GM18873 (cell line): ENCODE data around the gene UNKL.

Source experiments
- ATAC-seq: cut with Tn5 transposase; IDR thresholded peaks from one replicate; pipeline ENCODE4 v1.9.1; 2021; ENCODE audit warnings: mild to moderate bottlenecking, moderate library complexity, moderate number of reproducible peaks; ENCODE audit not compliant: unreplicated experiment, low FRiP score

Gene UNKL

GRCh38 chr16:1432388-1433262 is 18.1 kb upstream of the UNKL start:
- no peak for ATAC-seq

GRCh38 chr16:1431497-1432270 is 17.2 kb upstream of the UNKL start:
- ATAC-seq = no peak

DNA sequence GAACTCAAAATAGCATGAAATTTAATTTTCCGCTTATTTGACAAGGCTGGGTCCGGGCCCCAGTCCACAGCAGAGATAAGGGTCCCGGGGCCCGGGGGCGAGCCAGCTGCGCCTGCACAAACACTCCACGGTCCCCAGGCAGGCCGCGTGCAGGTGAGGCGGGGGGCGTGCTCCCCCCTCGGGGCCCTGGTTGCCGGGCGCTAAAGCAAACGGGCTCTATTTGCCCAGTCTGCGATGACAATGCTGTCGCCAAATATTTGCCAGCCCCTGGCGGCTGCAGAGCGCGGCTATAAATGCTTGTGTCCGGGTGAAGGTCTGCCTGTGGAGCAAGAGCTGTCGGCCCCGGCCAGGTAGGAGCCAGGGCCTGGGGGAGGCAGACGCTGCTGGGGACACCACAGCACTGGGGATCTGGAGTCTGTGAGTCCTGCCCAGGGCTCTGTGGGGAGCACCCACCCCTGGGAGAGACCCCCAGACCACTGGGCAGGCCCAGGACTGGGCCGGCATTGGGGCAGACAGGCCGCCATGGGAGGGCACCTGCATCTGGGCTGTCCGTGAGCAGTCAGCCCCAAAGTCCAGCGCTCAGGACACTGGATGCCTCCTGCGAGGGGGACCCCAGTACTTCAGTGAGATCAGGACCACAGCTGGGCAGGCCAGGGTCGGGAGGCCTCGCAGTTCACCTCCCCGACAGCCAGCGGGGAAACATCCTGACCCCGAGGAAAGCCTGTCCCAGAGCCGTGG is 16.4 kb upstream of the UNKL start, which contains the start of gene PERCC1:
PERCC1 (plus strand) TSS at position 320 of the 738 bp plus-strand sequence. CDS start 1,516 bp downstream, outside the sequence.
- no peak for ATAC-seq

DNA sequence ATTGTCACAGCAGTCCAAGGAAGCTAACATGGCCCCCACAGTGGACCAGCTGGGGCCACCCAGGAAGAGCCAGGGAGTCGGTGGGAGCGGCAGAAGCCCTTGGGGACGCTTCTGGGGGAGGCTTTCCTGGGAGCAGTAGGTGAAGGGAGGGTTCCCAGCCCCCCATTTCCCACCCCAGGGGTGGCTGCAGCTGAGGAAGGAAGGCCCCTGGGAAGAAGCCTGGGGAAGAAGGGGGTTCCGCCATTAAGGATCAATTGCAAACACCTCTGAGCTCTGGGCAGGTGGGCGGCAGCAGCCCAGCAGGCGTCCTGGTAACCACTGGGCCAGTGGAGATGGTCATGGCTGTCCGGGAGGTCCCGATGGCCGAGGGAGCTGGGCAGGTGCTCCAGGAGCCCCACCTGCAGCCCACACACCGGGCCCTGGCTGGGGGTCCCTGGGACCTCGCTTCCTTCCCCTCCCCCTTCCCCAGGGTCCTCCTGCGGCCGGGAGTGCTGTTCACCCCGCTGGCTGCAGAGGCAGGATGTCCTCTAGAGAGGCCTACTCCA is 15.8 kb upstream of the UNKL start:
- ATAC-seq = no peak

GRCh38 chr16:1429631-1430030 is 15.1 kb upstream of the UNKL start:
- no peak for ATAC-seq

DNA sequence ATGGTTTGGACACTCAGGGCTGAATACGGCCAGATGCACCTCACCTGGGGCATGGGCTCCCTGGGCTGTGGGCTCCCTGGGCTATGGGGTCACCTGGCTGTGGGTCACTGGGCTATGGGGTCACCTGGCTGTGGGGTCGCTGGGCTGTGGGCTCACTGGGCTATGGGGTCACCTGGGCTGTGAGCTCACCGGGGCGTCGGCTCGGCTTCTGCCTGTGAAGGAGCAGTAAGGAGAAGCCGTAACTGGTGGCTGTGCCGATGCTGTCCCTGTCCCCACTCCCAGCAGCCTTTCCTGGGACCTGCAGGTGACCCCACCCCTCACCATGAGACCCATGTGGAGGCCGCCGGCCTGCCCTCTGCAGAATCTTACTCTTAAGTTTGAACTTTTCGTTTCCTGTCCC is 14.5 kb upstream of the UNKL start:
- no peak for ATAC-seq

- no peak for ATAC-seq
These were observed 14.0 kb upstream of the UNKL start for GRCh38 chr16:1428511-1428910.

- ATAC-seq = no peak
These were observed 13.3 kb upstream of the UNKL start for GRCh38 chr16:1427473-1428461.

DNA sequence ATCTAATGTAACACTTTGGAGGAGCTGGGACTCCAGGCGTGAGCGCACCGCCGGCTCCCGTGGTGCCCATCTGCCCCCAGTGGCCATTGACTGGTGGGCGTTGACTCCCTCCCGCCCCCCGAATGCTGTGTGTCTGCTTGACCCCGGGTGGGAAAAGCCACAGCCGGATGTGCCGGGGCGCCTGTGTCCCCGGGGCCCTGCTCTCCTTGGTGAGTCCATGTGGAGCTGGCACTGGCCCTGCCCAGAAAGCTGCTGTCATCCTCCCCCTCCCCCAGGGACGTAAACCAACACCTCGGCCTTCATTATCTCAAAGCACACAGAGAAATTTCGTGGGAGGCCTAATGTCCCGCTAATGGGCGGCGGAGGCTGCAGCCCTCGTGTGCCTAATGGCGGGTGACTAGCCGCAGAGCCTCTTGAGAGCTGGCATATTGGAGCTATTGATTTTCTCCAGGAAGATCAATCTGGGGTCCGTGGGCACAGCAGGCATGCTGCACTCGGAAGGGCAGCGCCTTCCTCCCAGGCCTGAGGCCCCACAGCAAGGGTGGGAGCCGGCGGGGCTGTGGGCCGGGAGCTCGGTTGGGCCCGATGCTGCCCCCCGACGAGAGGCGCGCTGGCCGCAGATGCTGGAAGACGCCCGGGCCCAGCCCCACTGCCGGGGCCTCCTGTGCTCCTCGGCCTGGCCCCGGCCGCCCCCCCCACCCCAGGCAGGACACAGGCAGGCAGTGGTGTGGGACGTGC is 12.4 kb upstream of the UNKL start:
- no peak for ATAC-seq

DNA sequence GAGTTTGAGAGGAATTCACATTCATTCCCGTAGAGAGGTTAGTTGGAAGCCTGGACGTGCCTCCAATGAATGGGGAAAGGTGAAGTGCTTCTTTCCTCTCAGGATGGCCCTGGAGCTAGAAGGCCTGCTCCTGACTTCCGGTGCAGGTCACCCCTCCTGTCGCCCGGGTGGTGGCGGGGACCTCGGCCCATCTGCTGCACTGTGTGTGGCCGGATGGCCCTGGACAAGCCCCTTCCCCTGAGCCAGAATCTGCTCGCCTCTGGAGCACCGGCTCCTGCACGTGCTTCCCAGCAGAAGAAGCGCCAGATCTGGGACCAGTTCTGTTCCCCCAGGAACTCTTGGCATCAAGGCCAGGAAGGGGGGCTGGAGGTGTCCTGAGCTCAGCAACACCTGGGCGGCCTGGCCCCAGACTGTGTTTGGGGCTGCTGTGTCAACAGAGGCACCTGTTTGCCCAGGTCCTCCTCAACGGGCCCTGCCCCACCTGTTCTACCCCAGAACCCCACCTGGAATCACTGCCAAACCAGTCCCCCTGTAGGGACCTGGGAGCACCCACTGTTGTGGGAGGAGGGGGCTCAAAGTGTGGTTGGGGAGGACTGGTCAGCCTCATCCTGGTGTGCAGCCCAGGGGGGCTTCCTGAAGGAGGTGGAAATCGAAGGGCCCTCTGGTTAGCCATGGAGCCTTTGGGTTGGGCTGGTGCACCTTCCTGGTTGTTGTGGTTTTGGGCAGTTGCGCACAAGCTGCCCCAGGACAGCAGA is 11.3 kb upstream of the UNKL start:
- no peak for ATAC-seq

DNA sequence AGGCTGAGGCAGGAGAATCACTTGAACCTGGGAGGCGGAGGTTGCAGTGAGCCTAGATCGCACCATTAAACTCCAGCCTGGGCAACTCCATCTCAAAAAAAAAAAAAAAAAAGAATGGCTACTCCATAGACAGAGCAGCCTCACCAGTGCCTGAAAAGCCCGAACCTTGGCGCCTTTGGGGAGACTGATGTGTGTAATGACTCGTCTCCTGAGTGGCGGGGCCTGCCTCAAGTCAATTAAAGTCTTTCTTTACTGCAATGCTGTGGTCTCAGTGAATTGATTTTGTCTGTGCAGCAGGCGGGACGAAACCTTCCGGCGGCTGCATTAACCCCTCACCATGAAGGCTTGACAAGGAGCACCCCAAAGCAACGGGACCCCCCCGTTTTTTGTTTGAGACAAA is 9.5 kb upstream of the UNKL start:
- ATAC-seq = no peak

GRCh38 chr16:1422076-1422475 is 7.6 kb upstream of the UNKL start:
- no peak for ATAC-seq

GRCh38 chr16:1420111-1420539 is 5.6 kb upstream of the UNKL start:
- ATAC-seq = peak; percentile 1

- no peak for ATAC-seq
These were observed 2.0 kb upstream of the UNKL start for GRCh38 chr16:1416521-1416941.

- ATAC-seq = no peak
These were observed 596 bp downstream of the UNKL start for GRCh38 chr16:1413684-1414531.

DNA sequence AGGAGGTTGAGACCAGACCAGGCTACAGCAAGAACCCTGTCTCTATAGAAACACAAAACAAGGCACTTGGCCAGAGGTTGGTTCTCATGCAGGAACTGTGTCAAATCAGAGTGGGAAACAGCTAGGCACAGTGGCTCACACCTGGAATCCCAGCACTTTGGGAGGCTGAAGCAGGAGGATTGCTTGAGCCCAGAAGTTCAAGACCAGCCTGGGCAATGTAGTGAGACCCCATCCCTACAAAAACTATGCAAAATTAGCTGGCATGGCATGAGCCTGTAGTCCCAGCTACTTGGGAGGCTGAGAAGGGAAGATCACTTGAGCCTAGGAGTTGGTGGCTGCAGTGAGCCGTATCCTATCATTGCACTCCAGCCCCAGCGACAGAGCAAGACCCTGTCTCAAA is 1.7 kb downstream of the UNKL start:
- no peak for ATAC-seq

DNA sequence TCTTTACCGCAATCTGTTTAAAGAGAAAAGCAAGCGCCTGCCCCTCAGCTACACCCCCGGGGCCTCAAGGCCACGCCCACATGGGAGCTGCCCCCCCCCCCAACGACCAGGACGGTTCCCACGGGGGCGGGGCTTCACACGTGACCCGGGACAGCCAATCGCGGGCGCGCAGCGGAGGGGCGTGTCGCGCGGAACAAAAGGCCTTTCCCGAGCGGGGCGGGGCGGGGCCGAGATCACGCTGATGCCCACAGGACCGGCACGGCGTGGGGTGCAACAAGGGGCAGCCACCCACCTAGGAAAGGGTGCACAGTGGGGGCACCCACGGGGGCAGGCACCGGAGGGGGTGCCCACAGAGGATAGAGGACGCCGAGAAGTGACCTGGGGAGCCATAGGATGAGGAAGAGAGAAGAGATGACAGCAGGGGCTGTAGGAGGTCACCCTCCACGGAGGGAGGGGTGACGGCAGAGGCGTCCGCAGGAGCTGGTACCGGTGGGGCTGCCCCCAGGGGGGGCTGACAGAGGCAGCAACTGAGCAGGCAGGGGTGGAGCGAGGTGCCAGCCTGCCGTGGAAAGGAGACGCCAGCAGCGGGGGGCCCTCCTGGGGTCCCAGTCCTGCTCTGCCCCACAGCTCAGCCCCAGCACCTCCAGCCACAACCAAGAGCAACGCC is 6.2 kb downstream of the UNKL start:
- ATAC-seq = no peak
